ENCODE measurements around the gene PRKAG2.

GRCh38 chr7:151663382-151664100 lies 213.4 kb downstream of the PRKAG2 start:
- TF ChIP-seq CTCF (IDR thresholded peaks at IDR 0.05) (no peak), POLR2A (IDR thresholded peaks at IDR 0.05) (no peak)
